Keratinocyte (primary cell): ENCODE measurements around the gene HCFC1R1.

Source experiments
- EZH2 ChIP-seq: IDR thresholded peaks from one replicate; pipeline ENCODE4 v1.6.1; 2012; ENCODE audit warnings: inconsistent platforms, mild to moderate bottlenecking, low read length, moderate library complexity
- TF ChIP-seq, protein P1 (sequence below), 3 experiments: IDR thresholded peaks in 1 of 3; conservative IDR thresholded peaks in 1 of 3; optimal IDR thresholded peaks in 1 of 3; 2 replicates in 2 of 3; 3 replicates in 1 of 3; pipeline versions ENCODE3 to v1.5.1; 2011; ENCODE audit warnings: low read length in 3 of 3, mild to moderate bottlenecking in 3 of 3, moderate library complexity in 2 of 3, control low read depth in 1 of 3, inconsistent platforms in 1 of 3; ENCODE audit not compliant: insufficient read depth in 2 of 3; ENCODE audit errors: extremely low read depth in 1 of 3

GRCh38 chr16:3007957-3008689 is 15.6 kb downstream of the HCFC1R1 start:
- TF ChIP-seq, protein P1, sequence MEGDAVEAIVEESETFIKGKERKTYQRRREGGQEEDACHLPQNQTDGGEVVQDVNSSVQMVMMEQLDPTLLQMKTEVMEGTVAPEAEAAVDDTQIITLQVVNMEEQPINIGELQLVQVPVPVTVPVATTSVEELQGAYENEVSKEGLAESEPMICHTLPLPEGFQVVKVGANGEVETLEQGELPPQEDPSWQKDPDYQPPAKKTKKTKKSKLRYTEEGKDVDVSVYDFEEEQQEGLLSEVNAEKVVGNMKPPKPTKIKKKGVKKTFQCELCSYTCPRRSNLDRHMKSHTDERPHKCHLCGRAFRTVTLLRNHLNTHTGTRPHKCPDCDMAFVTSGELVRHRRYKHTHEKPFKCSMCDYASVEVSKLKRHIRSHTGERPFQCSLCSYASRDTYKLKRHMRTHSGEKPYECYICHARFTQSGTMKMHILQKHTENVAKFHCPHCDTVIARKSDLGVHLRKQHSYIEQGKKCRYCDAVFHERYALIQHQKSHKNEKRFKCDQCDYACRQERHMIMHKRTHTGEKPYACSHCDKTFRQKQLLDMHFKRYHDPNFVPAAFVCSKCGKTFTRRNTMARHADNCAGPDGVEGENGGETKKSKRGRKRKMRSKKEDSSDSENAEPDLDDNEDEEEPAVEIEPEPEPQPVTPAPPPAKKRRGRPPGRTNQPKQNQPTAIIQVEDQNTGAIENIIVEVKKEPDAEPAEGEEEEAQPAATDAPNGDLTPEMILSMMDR (optimal IDR thresholded peaks at IDR 0.05 in 1 of 3, IDR thresholded peaks at IDR 0.05 in 1 of 3, conservative IDR thresholded peaks at IDR 0.05 in 1 of 3; ENCODE audit: extremely low read depth in 1 of 3, insufficient read depth in 2 of 3, low read length in 3 of 3): no peak
- no peak for TF ChIP-seq EZH2
